Nephron (organoid): ENCODE measurements around the gene SDF4.

Experiments
- H3K27ac Mint-ChIP-seq, 3 experiments: 2 replicates each; pipeline ENCODE4 v1.8.0; 2020; ENCODE audit warnings: mixed read lengths in 3 of 3, mild to moderate bottlenecking in 2 of 3, moderate library complexity in 1 of 3
- H3K27me3 Mint-ChIP-seq: 2 replicates; pipeline ENCODE4 v1.8.0; 2021; ENCODE audit warnings: low read depth, mild to moderate bottlenecking, moderate library complexity, mixed read lengths
- H3K36me3 Mint-ChIP-seq: 2 replicates; pipeline ENCODE4 v1.8.0; 2020; ENCODE audit warnings: low read depth, mixed read lengths
- H3K4me1 Mint-ChIP-seq: 2 replicates; pipeline ENCODE4 v1.8.0; 2020; ENCODE audit warnings: mixed read lengths
- H3K4me3 Mint-ChIP-seq, 3 experiments: 2 replicates each; pipeline ENCODE4 v1.8.0; 2020; ENCODE audit warnings: mild to moderate bottlenecking in 3 of 3, mixed read lengths in 3 of 3, moderate library complexity in 2 of 3
- H3K9me3 Mint-ChIP-seq: 2 replicates; pipeline ENCODE4 v1.8.0; 2020; ENCODE audit warnings: mixed read lengths
- CTCF ChIP-seq, 3 experiments: fragments of 200-600 bp; sonication (generic); IDR thresholded peaks; one replicate each; pipeline ENCODE4 v1.5.0; 2021; ENCODE audit warnings: antibody characterized with exemption in 3 of 3; ENCODE audit not compliant: unreplicated experiment in 3 of 3

The SDF4 gene

GRCh38 chr1:1274931-1275431 is 43.2 kb upstream of the SDF4 start:
- Mint-ChIP-seq H3K27ac (peak overlapping the region in 2 of 3 experiments; percentile 40 to 41), H3K4me1 (peaks cover 29% of the 10 kb centered on the region), H3K36me3 (peaks cover 6% of the 10 kb centered on the region), H3K27me3 (no peaks in the 10 kb centered on the region), H3K4me3 (peak overlapping the region; percentile 79 to 86 (median 83)), H3K9me3 (no peaks in the 10 kb centered on the region)
- no peak for TF ChIP-seq CTCF (IDR thresholded peaks at IDR 0.05; ENCODE audit: unreplicated experiment in 3 of 3)

- Mint-ChIP-seq H3K9me3 (no peaks in the 10 kb centered on the region), H3K27me3 (no peaks in the 10 kb centered on the region), H3K4me1 (peaks cover 32% of the 10 kb centered on the region), H3K36me3 (peaks cover 9% of the 10 kb centered on the region), H3K27ac (peak overlapping the region in 2 of 3 experiments; percentile 40 to 41), H3K4me3 (peak overlapping the region; percentile 79 to 86 (median 83))
- no peak for TF ChIP-seq CTCF (IDR thresholded peaks at IDR 0.05; ENCODE audit: unreplicated experiment in 3 of 3)
Measured at GRCh38 chr1:1274299-1274930, 42.6 kb upstream of the SDF4 start.

GRCh38 chr1:1273512-1274298 is 41.9 kb upstream of the SDF4 start, which contains the start of gene UBE2J2:
Gene UBE2J2 (minus strand): TSS chr1:1273854. CDS start chr1:1267992, 5,862 bp downstream.
- Mint-ChIP-seq H3K36me3 (peaks cover 9% of the 10 kb centered on the region), H3K27me3 (no peaks in the 10 kb centered on the region), H3K27ac (peak within 1 kb of the TSS; percentile 40 to 80 (median 61)), H3K4me3 (peak within 1 kb of the TSS; percentile 86 to 92 (median 89)), H3K4me1 (peaks cover 32% of the 10 kb centered on the region), H3K9me3 (no peaks in the 10 kb centered on the region)
- TF ChIP-seq CTCF (IDR thresholded peaks at IDR 0.05; ENCODE audit: unreplicated experiment in 3 of 3): no peak

GRCh38 chr1:1273209-1273511 is 41.4 kb upstream of the SDF4 start:
- H3K27me3 Mint-ChIP-seq: no peaks in the 10 kb centered on the region
- peaks cover 9% of the 10 kb centered on the region for H3K36me3 Mint-ChIP-seq
- no peak for TF ChIP-seq CTCF (IDR thresholded peaks at IDR 0.05; ENCODE audit: unreplicated experiment in 3 of 3)
- H3K4me1 Mint-ChIP-seq: peaks cover 32% of the 10 kb centered on the region
- H3K4me3 Mint-ChIP-seq: peak overlapping the region; percentile 86 to 92 (median 89)
- no peaks in the 10 kb centered on the region for H3K9me3 Mint-ChIP-seq
- peak overlapping the region; percentile 33 to 80 (median 61) for H3K27ac Mint-ChIP-seq

GRCh38 chr1:1272341-1273208 is 40.8 kb upstream of the SDF4 start:
- no peak for TF ChIP-seq CTCF (IDR thresholded peaks at IDR 0.05; ENCODE audit: unreplicated experiment in 3 of 3)
- Mint-ChIP-seq H3K27ac (peak overlapping the region; percentile 33 to 80 (median 61)), H3K36me3 (peaks cover 9% of the 10 kb centered on the region), H3K9me3 (no peaks in the 10 kb centered on the region), H3K27me3 (no peaks in the 10 kb centered on the region), H3K4me3 (peak overlapping the region; percentile 86 to 92 (median 89)), H3K4me1 (peaks cover 32% of the 10 kb centered on the region)
